ENCODE data around the gene LDLR. TPM values are rescaled to one million over a fixed set of nuclear protein-coding genes. Genes with fewer than 3 reads are reported as not detected.

The LDLR gene
- total RNA-seq (2012; rRNA removed) (40.5 and 45.2 TPM in 2 replicates), polyA plus RNA-seq (2012; rRNA removed) (53.8 and 61.2 TPM in 2 replicates), Bru-seq, nascent RNA (percentile 90 among the genes with signal in this experiment), BruChase-seq, experiment 1, labeled RNA remaining after a 6-hour chase (percentile 83 among the genes with signal in this experiment), BruChase-seq, experiment 2, labeled RNA remaining after a 2-hour chase (percentile 86 among the genes with signal in this experiment)
- 43.2 and 44.9 TPM in 2 replicates for polyA plus RNA-seq (2012; cell fraction: cytosol; rRNA removed)
- 51.0 and 64.7 TPM in 2 replicates for polyA plus RNA-seq (2012; cell fraction: nucleus; rRNA removed; ENCODE audit: low replicate concordance)
- long read RNA-seq, partial matches to known transcripts: 7 of 52 reads
- long read RNA-seq, other reads (novel, unspliced or antisense): 44 of 52 reads

GRCh38 chr19:11089254-11090013 lies at the start of gene LDLR:
TSS of gene LDLR (plus strand) at chr19:11089463. CDS start at chr19:11089549, 86 bp downstream.
- intact Hi-C loops (cut with micrococcal nuclease): loop anchor here (1.0 kb wide), 1 partner anchor 53 kb away; no protein-coding TSS in a partner anchor
- Histone ChIP-seq H2AK9ac (replicated peaks; ENCODE audit: low read depth, low read length, poor library complexity) (peak within 1 kb of the TSS; percentile 80), H3K27ac (ENCODE audit: insufficient read depth, low read length) (peak within 1 kb of the TSS; percentile 78), H3K9me3 (ENCODE audit: control insufficient read depth, insufficient read depth, low read length) (no peaks in the 10 kb centered on the region), H3K9ac (ENCODE audit: low read depth, low read length) (peak within 1 kb of the TSS; percentile 72), H3K9me1 (ENCODE audit: insufficient read depth, low read length) (peaks cover 5% of the 10 kb centered on the region), H2BK15ac (ENCODE audit: low read depth, low read length) (peak within 1 kb of the TSS; percentile 54; the same call in 2 of the 3 replicates), H4K5ac (ENCODE audit: low read depth, low read length) (peak within 1 kb of the TSS; percentile 79), H2BK120ac (ENCODE audit: low read depth, low read length) (peak within 1 kb of the TSS; percentile 94), H3K4me1 (ENCODE audit: control insufficient read depth, insufficient read depth, low read length) (peaks cover 8% of the 10 kb centered on the region), H4K20me1 (ENCODE audit: insufficient read depth, low read length) (peaks cover 32% of the 10 kb centered on the region; the same call in 1 of the 2 replicates), H3K23ac (ENCODE audit: low read depth, low read length) (peak within 1 kb of the TSS; percentile 98), H2AK5ac (ENCODE audit: low read depth, low read length) (peak within 1 kb of the TSS; percentile 91), H2BK20ac (ENCODE audit: low read depth, low read length) (peak within 1 kb of the TSS; percentile 89; the same call in 1 of the 2 replicates), H4K8ac (ENCODE audit: low read depth in 2 of 2, low read length in 2 of 2) (peak within 1 kb of the TSS; percentile 21 to 89), H3K4me2 (ENCODE audit: low read depth, low read length) (peak within 1 kb of the TSS; percentile 87), H3K14ac (replicated peaks; ENCODE audit: low read depth, low read length) (peak within 1 kb of the TSS; percentile 95), H3K79me1 (ENCODE audit: low read depth in 1 of 2, low read length in 2 of 2) (peaks cover 4 to 55% of the 10 kb centered on the region in 2 experiments), H4K91ac (ENCODE audit: insufficient read depth, low read depth, low read length) (peak within 1 kb of the TSS; percentile 81), H3K4ac (ENCODE audit: low read depth, low read length) (peak within 1 kb of the TSS; percentile 92), H3K56ac (ENCODE audit: extremely low read depth, insufficient read depth, low read length) (peak within 1 kb of the TSS; percentile 84; the same call in 1 of the 2 replicates), H3K27me3 (ENCODE audit: control insufficient read depth, insufficient read depth, low read length) (no peaks in the 10 kb centered on the region), H3K4me3 (ENCODE audit: insufficient read depth, low read depth, low read length) (peak within 1 kb of the TSS; percentile 54), H2BK5ac (ENCODE audit: low read depth, low read length, poor library complexity, severe bottlenecking) (peak within 1 kb of the TSS; percentile 88), H2AFZ (replicated peaks; ENCODE audit: low read length, poor library complexity) (peak within 1 kb of the TSS; percentile 87), H3K18ac (ENCODE audit: low read depth, low read length) (peak within 1 kb of the TSS; percentile 93), H3K36me3 (ENCODE audit: control insufficient read depth, insufficient read depth, low read length) (peaks cover 6% of the 10 kb centered on the region)
- BruUV-seq (replicated peaks): no TSS peak
- WGBS, 2 experiments (ENCODE audit: extremely low coverage in 2 of 2, insufficient read length in 1 of 2): 0% methylated on average over 15 of the region's 43 CpGs; no CpG with 5 or more reads in 1 of the 2 experiments
- ChIA-PET POLR2A (ENCODE audit: unreplicated experiment) (no interaction called here), CTCF (no interaction called here)
- peak; percentile 38 for ATAC-seq (ENCODE audit: low read depth)
- peak; percentile 90 for DNase-seq
- dilution Hi-C loops (cut with HindIII; ENCODE audit: low sequenced_read_pairs, unreplicated experiment): no loop called here
- in situ Hi-C loops (cut with MboI; ENCODE audit: low sequenced_read_pairs): no loop called here
- TF ChIP-seq, protein P1, sequence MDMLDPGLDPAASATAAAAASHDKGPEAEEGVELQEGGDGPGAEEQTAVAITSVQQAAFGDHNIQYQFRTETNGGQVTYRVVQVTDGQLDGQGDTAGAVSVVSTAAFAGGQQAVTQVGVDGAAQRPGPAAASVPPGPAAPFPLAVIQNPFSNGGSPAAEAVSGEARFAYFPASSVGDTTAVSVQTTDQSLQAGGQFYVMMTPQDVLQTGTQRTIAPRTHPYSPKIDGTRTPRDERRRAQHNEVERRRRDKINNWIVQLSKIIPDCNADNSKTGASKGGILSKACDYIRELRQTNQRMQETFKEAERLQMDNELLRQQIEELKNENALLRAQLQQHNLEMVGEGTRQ (IDR thresholded peaks at IDR 0.05; ENCODE audit: low read depth, low read length): no peak
- TF ChIP-seq MAFK (IDR thresholded peaks at IDR 0.05; ENCODE audit: low read depth, low read length) (no peak), SMC3 (IDR thresholded peaks at IDR 0.05; ENCODE audit: low read depth, low read length) (no peak), POLR2A (IDR thresholded peaks at IDR 0.05; ENCODE audit: low read depth, low read length) (peak; percentile 96), BHLHE40 (IDR thresholded peaks at IDR 0.05; ENCODE audit: low read depth, low read length) (0 out of 2 replicates have a peak, but pooled peaks have one; percentile 2), MAZ (IDR thresholded peaks at IDR 0.05; ENCODE audit: borderline replicate concordance, low read depth, low read length) (peak; percentile 27; the same call in 1 of the 2 replicates), RAD21 (IDR thresholded peaks at IDR 0.05; ENCODE audit: low read length) (no peak), CEBPB (IDR thresholded peaks at IDR 0.05; ENCODE audit: low read depth, low read length) (peak; percentile 67), RFX5 (IDR thresholded peaks at IDR 0.05; ENCODE audit: low read depth, low read length) (no peak), MXI1 (IDR thresholded peaks at IDR 0.05; ENCODE audit: borderline replicate concordance, low read depth, low read length) (0 out of 2 replicates have a peak, but pooled peaks have one; percentile 25), FOS (IDR thresholded peaks at IDR 0.05; ENCODE audit: low read depth, low read length) (no peak), CHD1 (IDR thresholded peaks at IDR 0.05; ENCODE audit: low read depth, low read length) (no peak), ELK1 (IDR thresholded peaks at IDR 0.05; ENCODE audit: borderline replicate concordance, low read depth, low read length) (no peak), NFE2L2 (IDR thresholded peaks at IDR 0.05; ENCODE audit: low read depth, low read length) (no peak), RCOR1 (IDR thresholded peaks at IDR 0.05; ENCODE audit: insufficient replicate concordance, low read length) (no peak)
